Measurements from ENCODE around the gene MYO15A. TPM values are rescaled to one million over a fixed set of nuclear protein-coding genes. Genes with fewer than 3 reads are reported as not detected.

Gene MYO15A
- total and polyA plus RNA-seq, 2 experiments from 2014 or later = 1.0 to 2.2 TPM

DNA sequence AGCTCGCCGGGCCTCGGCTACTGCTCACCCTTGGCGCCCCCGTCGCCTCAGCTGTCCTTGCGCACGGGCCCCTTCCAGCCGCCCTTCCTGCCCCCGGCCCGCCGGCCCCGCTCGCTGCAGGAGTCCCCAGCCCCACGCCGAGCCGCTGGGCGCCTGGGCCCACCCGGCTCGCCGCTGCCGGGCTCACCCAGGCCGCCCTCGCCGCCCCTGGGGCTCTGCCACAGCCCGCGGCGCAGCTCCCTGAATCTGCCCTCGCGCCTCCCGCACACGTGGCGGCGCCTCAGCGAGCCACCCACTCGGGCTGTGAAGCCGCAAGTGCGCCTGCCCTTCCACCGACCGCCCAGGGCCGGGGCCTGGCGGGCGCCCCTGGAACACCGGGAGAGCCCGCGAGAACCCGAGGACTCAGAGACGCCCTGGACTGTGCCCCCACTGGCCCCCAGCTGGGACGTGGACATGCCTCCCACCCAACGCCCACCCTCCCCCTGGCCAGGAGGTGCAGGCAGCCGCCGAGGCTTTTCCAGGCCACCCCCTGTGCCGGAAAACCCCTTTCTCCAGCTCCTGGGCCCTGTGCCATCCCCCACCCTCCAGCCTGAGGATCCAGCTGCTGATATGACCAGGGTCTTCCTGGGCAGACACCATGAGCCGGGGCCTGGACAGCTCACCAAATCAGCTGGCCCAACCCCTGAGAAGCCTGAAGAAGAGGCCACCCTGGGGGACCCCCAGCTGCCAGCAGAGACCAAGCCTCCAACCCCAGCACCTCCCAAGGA lies 12.8 kb downstream of the MYO15A start:
- Histone ChIP-seq H2AFZ (no peak overlapping the region), H4K20me1 (replicated peaks; ENCODE audit: insufficient read depth) (no peaks in the 10 kb centered on the region), H3K4me2 (no peak overlapping the region), H3F3A (replicated peaks; ENCODE audit: low read depth) (no peaks in the 10 kb centered on the region), H3K79me2 (replicated peaks; ENCODE audit: insufficient read depth) (no peaks in the 10 kb centered on the region), H3K4me1 (ENCODE audit: insufficient read depth) (no peaks in the 10 kb centered on the region), H3K9me2 (ENCODE audit: insufficient read depth) (no peaks in the 10 kb centered on the region), H3K27ac (ENCODE audit: low read depth) (no peak overlapping the region), H3K4me3 (no peak overlapping the region), H3K27me3 (ENCODE audit: insufficient read depth) (no peaks in the 10 kb centered on the region), H3K36me3 (ENCODE audit: insufficient read depth) (no peaks in the 10 kb centered on the region)
- H3K4me1 Mint-ChIP-seq = no peaks in the 10 kb centered on the region; the same call in 2 of the 3 replicates
- H3K4me3 Mint-ChIP-seq = no peak overlapping the region
- H3K9me3 Mint-ChIP-seq = peaks cover 10% of the 10 kb centered on the region; the same call in 2 of the 3 replicates
- no peaks in the 10 kb centered on the region for H3K36me3 Mint-ChIP-seq (ENCODE audit: low read depth)
- peaks cover 6% of the 10 kb centered on the region for H3K27me3 Mint-ChIP-seq (ENCODE audit: insufficient read depth, low read depth, poor library complexity)
- no peak overlapping the region for H3K27ac Mint-ChIP-seq
- DNase-seq (ENCODE audit: low spot score) (peak; percentile 32), ATAC-seq (peak; percentile 21; the same call in 2 of the 3 replicates)
- TF ChIP-seq, protein P1, sequence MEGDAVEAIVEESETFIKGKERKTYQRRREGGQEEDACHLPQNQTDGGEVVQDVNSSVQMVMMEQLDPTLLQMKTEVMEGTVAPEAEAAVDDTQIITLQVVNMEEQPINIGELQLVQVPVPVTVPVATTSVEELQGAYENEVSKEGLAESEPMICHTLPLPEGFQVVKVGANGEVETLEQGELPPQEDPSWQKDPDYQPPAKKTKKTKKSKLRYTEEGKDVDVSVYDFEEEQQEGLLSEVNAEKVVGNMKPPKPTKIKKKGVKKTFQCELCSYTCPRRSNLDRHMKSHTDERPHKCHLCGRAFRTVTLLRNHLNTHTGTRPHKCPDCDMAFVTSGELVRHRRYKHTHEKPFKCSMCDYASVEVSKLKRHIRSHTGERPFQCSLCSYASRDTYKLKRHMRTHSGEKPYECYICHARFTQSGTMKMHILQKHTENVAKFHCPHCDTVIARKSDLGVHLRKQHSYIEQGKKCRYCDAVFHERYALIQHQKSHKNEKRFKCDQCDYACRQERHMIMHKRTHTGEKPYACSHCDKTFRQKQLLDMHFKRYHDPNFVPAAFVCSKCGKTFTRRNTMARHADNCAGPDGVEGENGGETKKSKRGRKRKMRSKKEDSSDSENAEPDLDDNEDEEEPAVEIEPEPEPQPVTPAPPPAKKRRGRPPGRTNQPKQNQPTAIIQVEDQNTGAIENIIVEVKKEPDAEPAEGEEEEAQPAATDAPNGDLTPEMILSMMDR (conservative IDR thresholded peaks at IDR 0.05; ENCODE audit: low read depth in 2 of 2) = no peak
- TF ChIP-seq CREB1 (CRISPR knock-in tag; IDR thresholded peaks at IDR 0.05; ENCODE audit: low read depth) (no peak), ZNF331 (CRISPR knock-in tag; IDR thresholded peaks at IDR 0.05; ENCODE audit: low read depth) (no peak), STAT1 (IDR thresholded peaks at IDR 0.05; ENCODE audit: unreplicated experiment) (no peak), EZH2phosphoT487 (IDR thresholded peaks at IDR 0.05; ENCODE audit: unreplicated experiment) (no peak), EZH2 (IDR thresholded peaks at IDR 0.05; ENCODE audit: low read depth, unreplicated experiment) (no peak), POLR2AphosphoS5 (IDR thresholded peaks at IDR 0.05; ENCODE audit: low read depth) (no peak)
- TF ChIP-seq, protein P2, sequence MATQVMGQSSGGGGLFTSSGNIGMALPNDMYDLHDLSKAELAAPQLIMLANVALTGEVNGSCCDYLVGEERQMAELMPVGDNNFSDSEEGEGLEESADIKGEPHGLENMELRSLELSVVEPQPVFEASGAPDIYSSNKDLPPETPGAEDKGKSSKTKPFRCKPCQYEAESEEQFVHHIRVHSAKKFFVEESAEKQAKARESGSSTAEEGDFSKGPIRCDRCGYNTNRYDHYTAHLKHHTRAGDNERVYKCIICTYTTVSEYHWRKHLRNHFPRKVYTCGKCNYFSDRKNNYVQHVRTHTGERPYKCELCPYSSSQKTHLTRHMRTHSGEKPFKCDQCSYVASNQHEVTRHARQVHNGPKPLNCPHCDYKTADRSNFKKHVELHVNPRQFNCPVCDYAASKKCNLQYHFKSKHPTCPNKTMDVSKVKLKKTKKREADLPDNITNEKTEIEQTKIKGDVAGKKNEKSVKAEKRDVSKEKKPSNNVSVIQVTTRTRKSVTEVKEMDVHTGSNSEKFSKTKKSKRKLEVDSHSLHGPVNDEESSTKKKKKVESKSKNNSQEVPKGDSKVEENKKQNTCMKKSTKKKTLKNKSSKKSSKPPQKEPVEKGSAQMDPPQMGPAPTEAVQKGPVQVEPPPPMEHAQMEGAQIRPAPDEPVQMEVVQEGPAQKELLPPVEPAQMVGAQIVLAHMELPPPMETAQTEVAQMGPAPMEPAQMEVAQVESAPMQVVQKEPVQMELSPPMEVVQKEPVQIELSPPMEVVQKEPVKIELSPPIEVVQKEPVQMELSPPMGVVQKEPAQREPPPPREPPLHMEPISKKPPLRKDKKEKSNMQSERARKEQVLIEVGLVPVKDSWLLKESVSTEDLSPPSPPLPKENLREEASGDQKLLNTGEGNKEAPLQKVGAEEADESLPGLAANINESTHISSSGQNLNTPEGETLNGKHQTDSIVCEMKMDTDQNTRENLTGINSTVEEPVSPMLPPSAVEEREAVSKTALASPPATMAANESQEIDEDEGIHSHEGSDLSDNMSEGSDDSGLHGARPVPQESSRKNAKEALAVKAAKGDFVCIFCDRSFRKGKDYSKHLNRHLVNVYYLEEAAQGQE (IDR thresholded peaks at IDR 0.05; ENCODE audit: unreplicated experiment) = no peak
- TF ChIP-seq, protein P3, sequence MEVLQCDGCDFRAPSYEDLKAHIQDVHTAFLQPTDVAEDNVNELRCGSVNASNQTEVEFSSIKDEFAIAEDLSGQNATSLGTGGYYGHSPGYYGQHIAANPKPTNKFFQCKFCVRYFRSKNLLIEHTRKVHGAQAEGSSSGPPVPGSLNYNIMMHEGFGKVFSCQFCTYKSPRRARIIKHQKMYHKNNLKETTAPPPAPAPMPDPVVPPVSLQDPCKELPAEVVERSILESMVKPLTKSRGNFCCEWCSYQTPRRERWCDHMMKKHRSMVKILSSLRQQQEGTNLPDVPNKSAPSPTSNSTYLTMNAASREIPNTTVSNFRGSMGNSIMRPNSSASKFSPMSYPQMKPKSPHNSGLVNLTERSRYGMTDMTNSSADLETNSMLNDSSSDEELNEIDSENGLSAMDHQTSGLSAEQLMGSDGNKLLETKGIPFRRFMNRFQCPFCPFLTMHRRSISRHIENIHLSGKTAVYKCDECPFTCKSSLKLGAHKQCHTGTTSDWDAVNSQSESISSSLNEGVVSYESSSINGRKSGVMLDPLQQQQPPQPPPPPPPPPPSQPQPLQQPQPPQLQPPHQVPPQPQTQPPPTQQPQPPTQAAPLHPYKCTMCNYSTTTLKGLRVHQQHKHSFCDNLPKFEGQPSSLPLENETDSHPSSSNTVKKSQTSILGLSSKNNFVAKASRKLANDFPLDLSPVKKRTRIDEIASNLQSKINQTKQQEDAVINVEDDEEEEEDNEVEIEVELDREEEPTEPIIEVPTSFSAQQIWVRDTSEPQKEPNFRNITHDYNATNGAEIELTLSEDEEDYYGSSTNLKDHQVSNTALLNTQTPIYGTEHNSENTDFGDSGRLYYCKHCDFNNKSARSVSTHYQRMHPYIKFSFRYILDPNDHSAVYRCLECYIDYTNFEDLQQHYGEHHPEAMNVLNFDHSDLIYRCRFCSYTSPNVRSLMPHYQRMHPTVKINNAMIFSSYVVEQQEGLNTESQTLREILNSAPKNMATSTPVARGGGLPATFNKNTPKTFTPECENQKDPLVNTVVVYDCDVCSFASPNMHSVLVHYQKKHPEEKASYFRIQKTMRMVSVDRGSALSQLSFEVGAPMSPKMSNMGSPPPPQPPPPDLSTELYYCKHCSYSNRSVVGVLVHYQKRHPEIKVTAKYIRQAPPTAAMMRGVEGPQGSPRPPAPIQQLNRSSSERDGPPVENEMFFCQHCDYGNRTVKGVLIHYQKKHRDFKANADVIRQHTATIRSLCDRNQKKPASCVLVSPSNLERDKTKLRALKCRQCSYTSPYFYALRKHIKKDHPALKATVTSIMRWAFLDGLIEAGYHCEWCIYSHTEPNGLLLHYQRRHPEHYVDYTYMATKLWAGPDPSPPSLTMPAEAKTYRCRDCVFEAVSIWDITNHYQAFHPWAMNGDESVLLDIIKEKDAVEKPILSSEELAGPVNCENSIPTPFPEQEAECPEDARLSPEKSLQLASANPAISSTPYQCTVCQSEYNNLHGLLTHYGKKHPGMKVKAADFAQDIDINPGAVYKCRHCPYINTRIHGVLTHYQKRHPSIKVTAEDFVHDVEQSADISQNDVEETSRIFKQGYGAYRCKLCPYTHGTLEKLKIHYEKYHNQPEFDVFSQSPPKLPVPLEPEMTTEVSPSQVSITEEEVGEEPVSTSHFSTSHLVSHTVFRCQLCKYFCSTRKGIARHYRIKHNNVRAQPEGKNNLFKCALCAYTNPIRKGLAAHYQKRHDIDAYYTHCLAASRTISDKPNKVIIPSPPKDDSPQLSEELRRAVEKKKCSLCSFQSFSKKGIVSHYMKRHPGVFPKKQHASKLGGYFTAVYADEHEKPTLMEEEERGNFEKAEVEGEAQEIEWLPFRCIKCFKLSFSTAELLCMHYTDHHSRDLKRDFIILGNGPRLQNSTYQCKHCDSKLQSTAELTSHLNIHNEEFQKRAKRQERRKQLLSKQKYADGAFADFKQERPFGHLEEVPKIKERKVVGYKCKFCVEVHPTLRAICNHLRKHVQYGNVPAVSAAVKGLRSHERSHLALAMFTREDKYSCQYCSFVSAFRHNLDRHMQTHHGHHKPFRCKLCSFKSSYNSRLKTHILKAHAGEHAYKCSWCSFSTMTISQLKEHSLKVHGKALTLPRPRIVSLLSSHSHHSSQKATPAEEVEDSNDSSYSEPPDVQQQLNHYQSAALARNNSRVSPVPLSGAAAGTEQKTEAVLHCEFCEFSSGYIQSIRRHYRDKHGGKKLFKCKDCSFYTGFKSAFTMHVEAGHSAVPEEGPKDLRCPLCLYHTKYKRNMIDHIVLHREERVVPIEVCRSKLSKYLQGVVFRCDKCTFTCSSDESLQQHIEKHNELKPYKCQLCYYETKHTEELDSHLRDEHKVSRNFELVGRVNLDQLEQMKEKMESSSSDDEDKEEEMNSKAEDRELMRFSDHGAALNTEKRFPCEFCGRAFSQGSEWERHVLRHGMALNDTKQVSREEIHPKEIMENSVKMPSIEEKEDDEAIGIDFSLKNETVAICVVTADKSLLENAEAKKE (CRISPR knock-in tag; IDR thresholded peaks at IDR 0.05) = no peak

All from GM23338 (cell line).